Osteoblast (primary cell): Measurements from ENCODE around the gene PACS2. TPM values are rescaled to one million over a fixed set of nuclear protein-coding genes. Genes with fewer than 3 reads are reported as not detected.

Source experiments
- DNase-seq: peaks from one replicate; pipeline ENCODE4 v3.0.0; 2011; ENCODE audit warnings: low spot score, mixed read lengths; ENCODE audit not compliant: insufficient read length; ENCODE audit errors: missing footprints
- H2AFZ ChIP-seq: 2 replicates; pipeline ENCODE4 v1.6.0; 2011; ENCODE audit warnings: mild to moderate bottlenecking, low read length
- H3K27ac ChIP-seq: 2 replicates; pipeline ENCODE4 v1.5.1; 2011; ENCODE audit warnings: mild to moderate bottlenecking, low read depth, low read length, moderate library complexity
- H3K27me3 ChIP-seq: 2 replicates; pipeline ENCODE4 v1.6.0; 2012; ENCODE audit warnings: mild to moderate bottlenecking, control low read depth, inconsistent platforms, low read length, moderate library complexity; ENCODE audit not compliant: insufficient read depth
- H3K36me3 ChIP-seq: 2 replicates; pipeline ENCODE4 v1.5.1; 2011; ENCODE audit warnings: mild to moderate bottlenecking, low read length, control low read depth, moderate library complexity; ENCODE audit not compliant: insufficient read depth
- H3K4me1 ChIP-seq: 2 replicates; pipeline ENCODE4 v1.5.1; 2011; ENCODE audit warnings: mild to moderate bottlenecking, low read length, control low read depth, moderate library complexity; ENCODE audit not compliant: insufficient read depth
- H3K4me2 ChIP-seq: 2 replicates; pipeline ENCODE4 v1.6.0; 2011; ENCODE audit warnings: mild to moderate bottlenecking, low read length; ENCODE audit not compliant: insufficient read depth
- H3K4me3 ChIP-seq: fragments of 200-600 bp; sonication (generic); 3 replicates; pipeline ENCODE4 v1.5.1; 2012; ENCODE audit warnings: mild to moderate bottlenecking, low read length, inconsistent platforms; ENCODE audit not compliant: insufficient read depth
- H3K79me2 ChIP-seq: 2 replicates; pipeline ENCODE4 v1.6.0; 2012; ENCODE audit warnings: mild to moderate bottlenecking, low read length, control low read depth, inconsistent platforms; ENCODE audit not compliant: insufficient read depth
- H3K9me3 ChIP-seq: 2 replicates; pipeline ENCODE4 v1.5.1; 2011; ENCODE audit warnings: low read depth, low read length, control low read depth
- H4K20me1 ChIP-seq: 2 replicates; pipeline ENCODE4 v1.6.0; 2012; ENCODE audit warnings: mild to moderate bottlenecking, low read length, control low read depth; ENCODE audit not compliant: insufficient read depth
- total RNA-seq: library from RNA; depleted of rRNA; stranded (reverse); fragments of >200 nt; gene quantifications from 2 replicates; pipeline ENCODE4 v1.2.3, GENCODE V29; 2012
- TF ChIP-seq, protein P1 (sequence below): IDR thresholded peaks from 2 replicates; pipeline ENCODE4 v1.5.1; 2011; ENCODE audit warnings: mild to moderate bottlenecking, low read depth, low read length, moderate library complexity; ENCODE audit errors: extremely low read depth

Gene PACS2
- total RNA-seq, 1 donor: 81.1 TPM

DNA sequence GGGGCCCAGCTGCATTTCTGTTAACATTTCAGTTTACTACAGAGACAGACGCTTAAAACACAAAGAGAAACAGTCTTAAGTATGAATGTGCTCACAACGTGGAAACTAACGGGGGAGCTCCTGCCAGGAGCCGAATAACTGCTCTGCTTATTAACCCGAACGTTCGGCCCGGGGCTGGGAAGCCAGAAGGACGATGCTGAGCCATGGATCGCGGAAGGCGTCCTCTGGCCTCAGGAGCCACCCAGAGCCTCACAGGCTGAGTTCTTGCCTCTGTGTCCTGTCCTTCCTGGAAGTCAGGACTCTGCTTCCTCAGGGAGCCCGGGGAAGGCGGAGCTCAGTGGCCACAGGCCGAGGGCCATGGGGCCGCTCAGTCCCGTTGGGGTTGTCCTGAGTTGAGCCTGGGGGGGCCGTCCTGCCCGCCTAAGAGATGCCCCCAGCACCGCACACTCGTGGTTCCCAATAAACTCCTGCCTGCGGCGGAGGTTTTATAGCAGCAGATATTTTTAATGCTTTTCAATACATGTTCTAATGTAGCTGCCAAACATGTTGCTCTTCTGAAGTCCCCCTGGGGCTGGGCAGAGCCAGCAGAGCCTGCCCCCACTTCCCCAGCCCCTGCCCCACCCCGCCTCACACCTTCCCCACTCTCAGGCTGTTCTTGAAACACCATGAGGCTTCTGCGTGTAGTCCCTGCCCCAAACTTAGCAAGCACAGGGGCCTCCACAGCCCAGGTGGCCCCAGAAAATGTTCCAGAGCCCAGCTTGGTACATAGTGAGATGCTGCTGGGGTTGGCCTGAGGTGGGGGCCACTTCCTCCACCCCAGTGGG, 80.4 kb downstream of the PACS2 start:
- H3K79me2 ChIP-seq: peaks cover 13% of the 10 kb centered on the region
- DNase-seq: peak; percentile 84
- no peak overlapping the region for H3K27ac ChIP-seq
- no peaks in the 10 kb centered on the region for H3K36me3 ChIP-seq
- H3K27me3 ChIP-seq: no peaks in the 10 kb centered on the region
- H4K20me1 ChIP-seq: no peaks in the 10 kb centered on the region
- H3K9me3 ChIP-seq: no peaks in the 10 kb centered on the region
- peaks cover 10% of the 10 kb centered on the region for H3K4me1 ChIP-seq
- H3K4me3 ChIP-seq: no peak overlapping the region
- TF ChIP-seq, protein P1, sequence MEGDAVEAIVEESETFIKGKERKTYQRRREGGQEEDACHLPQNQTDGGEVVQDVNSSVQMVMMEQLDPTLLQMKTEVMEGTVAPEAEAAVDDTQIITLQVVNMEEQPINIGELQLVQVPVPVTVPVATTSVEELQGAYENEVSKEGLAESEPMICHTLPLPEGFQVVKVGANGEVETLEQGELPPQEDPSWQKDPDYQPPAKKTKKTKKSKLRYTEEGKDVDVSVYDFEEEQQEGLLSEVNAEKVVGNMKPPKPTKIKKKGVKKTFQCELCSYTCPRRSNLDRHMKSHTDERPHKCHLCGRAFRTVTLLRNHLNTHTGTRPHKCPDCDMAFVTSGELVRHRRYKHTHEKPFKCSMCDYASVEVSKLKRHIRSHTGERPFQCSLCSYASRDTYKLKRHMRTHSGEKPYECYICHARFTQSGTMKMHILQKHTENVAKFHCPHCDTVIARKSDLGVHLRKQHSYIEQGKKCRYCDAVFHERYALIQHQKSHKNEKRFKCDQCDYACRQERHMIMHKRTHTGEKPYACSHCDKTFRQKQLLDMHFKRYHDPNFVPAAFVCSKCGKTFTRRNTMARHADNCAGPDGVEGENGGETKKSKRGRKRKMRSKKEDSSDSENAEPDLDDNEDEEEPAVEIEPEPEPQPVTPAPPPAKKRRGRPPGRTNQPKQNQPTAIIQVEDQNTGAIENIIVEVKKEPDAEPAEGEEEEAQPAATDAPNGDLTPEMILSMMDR: no peak
- no peak overlapping the region for H3K4me2 ChIP-seq
- H2AFZ ChIP-seq: no peak overlapping the region

DNA sequence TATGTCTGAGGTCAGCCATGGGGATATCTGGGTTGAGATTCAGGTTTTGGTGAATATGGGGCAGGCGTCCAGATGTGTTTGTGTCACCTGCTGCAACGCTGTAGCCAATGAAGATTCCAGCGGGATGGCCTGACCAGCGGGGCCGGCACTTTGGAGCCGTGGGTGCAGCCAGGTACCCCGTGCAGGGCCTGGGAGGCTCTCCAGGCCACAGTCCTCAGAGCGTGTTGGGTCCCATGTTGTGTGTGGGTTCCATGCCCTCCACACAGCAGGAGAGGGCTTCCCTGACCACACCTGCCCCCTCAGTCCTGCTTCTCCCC, 80.9 kb downstream of the PACS2 start:
- no peak overlapping the region for H3K4me2 ChIP-seq
- no peaks in the 10 kb centered on the region for H3K27me3 ChIP-seq
- TF ChIP-seq, protein P1: no peak
- H3K4me3 ChIP-seq: no peak overlapping the region
- H3K4me1 ChIP-seq: peaks cover 10% of the 10 kb centered on the region
- no peak overlapping the region for H3K27ac ChIP-seq
- no peaks in the 10 kb centered on the region for H4K20me1 ChIP-seq
- peak; percentile 62 for DNase-seq
- H3K36me3 ChIP-seq: peaks cover 4% of the 10 kb centered on the region
- H3K9me3 ChIP-seq: no peaks in the 10 kb centered on the region
- H3K79me2 ChIP-seq: peaks cover 13% of the 10 kb centered on the region
- H2AFZ ChIP-seq: no peak overlapping the region

DNA sequence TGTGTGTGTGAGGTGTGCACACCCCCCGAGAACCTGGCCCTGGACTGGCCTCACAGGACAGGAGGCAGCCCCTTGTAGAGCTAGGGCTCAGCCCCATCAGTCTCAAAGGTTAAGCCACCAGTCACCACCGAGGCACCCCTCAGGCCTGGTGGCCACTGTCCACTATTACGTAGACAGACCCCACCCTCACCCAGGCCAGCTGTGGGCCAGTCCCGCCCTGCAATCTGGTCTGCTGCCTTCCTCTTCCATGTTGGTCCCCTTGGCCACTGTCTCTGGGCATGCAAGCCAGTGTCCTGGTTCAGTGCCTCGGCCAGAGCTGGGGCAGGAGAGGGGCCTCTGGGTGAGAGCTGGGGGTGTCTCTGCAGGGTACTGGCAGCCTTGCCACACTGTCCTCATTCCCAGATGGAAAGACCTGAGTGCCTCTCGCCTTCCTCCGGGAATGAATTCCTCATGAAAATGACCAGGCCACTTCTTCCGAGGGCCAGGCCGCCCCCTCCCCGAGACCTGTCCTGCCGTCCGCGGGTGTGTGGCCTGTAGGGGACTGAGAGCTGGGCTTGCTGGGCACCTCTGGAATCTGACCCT, 82.9 kb downstream of the PACS2 start:
- Histone ChIP-seq H3K79me2 (peaks cover 13% of the 10 kb centered on the region), H3K27me3 (no peaks in the 10 kb centered on the region), H3K36me3 (peaks cover 12% of the 10 kb centered on the region), H3K9me3 (no peaks in the 10 kb centered on the region), H3K4me1 (peaks cover 10% of the 10 kb centered on the region), H3K4me3 (peak overlapping the region; percentile 81), H3K27ac (no peak overlapping the region), H3K4me2 (peak overlapping the region; percentile 86), H4K20me1 (no peaks in the 10 kb centered on the region), H2AFZ (peak overlapping the region; percentile 59)
- TF ChIP-seq, protein P1: no peak
- peak; percentile 83 for DNase-seq

DNA sequence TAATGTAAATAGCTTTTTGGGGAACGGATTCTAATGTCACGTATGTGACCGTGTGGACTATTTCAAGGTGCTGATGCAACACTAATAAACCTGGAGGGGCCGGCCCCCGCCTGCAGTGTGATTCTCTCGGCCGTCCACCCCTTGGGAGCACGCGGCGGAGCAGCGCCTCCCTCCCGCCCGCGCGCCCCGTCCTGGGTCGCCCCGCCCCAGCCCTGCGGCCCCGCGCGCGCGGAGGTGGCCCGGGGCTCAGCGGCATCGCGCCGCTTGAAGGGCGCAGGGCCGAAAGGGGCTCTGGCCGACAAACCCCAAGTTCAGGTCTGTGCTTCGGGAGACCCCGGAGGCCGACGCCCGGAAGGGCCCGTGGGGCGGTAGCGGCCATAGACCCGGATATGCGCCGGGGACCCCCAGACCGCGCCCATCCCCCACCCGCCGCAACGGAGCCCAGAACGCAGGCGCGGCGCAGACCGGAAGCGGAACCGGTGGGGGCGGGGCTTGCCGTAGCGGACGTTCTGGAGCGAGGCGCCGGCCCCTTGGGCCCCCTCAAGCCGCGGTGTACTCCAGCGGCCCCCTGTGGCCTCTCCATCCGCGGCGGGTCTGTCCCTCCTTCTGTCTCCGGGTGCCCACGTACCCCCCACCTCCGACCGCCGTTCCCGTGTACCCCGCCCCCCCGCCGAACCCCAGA, 83.6 kb downstream of the PACS2 start, which contains the start of gene TEX22:
TEX22 (plus strand) TSS at position 495 of the 682 bp plus-strand sequence. CDS start 803 bp downstream, outside the sequence.
- TF ChIP-seq, protein P1: no peak
- Histone ChIP-seq H3K4me3 (peak within 1 kb of the TSS; percentile 81), H3K79me2 (peaks cover 13% of the 10 kb centered on the region), H3K9me3 (no peaks in the 10 kb centered on the region), H3K27me3 (no peaks in the 10 kb centered on the region), H4K20me1 (no peaks in the 10 kb centered on the region), H3K4me2 (peak within 1 kb of the TSS; percentile 86), H3K36me3 (peaks cover 12% of the 10 kb centered on the region), H3K4me1 (peaks cover 10% of the 10 kb centered on the region), H2AFZ (peak within 1 kb of the TSS; percentile 65), H3K27ac (peak within 1 kb of the TSS; percentile 69)
- peak; percentile 99 for DNase-seq
